ENCODE data around the gene SMG6.

Gene SMG6

DNA sequence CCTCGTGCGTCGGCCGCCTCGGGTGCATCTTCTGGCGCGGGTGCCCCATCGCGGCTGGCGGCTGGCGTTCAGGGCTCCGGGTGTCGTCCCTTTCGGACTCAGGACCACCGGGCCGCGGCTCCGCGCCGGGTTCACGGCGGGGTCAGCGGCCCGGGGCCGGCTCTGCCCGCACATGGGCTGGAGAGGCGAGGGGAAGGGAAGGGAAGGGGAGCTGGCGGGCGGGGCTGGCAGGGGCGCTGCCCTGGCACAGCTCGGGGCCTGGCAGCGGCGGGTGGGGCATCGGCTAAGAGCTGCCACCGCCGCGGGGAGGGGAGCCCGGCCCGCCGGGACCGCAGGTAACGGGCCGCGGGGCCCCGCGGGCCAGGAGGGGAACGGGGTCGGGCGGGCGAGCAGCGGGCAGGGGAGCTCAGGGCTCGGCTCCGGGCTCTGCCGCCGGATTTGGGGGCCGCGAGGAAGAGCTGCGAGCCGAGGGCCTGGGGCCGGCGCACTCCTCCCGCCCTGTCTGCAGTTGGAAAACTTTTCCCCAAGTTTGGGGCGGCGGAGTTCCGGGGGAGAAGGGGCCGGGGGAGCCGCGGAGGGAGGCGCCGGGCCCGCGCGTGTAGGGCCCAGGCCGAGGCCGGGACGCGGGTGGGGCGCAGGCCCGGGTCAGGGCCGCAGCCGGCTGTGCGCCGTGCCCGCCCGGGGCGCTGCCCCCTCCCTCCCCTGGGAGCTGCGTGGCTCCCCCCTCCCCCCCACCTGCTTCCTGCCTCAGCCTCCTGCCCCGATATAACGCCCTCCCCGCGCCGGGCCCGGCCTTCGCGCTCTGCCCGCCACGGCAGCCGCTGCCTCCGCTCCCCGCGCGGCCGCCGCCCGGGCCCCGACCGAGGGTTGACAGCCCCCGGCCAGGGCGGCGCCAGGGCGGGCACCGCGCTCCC lies 248.0 kb downstream of the SMG6 start:
- in situ Hi-C loops (cut with MboI; ENCODE audit: low sequenced_read_pairs, unreplicated experiment) = no loop called here
- TF ChIP-seq CTCF (IDR thresholded peaks at IDR 0.05; ENCODE audit: borderline replicate concordance, control extremely low read depth, extremely low read depth, insufficient read depth, missing control alignments) = no peak
- peak; percentile 80 for DNase-seq (ENCODE audit: low spot score)

DNA sequence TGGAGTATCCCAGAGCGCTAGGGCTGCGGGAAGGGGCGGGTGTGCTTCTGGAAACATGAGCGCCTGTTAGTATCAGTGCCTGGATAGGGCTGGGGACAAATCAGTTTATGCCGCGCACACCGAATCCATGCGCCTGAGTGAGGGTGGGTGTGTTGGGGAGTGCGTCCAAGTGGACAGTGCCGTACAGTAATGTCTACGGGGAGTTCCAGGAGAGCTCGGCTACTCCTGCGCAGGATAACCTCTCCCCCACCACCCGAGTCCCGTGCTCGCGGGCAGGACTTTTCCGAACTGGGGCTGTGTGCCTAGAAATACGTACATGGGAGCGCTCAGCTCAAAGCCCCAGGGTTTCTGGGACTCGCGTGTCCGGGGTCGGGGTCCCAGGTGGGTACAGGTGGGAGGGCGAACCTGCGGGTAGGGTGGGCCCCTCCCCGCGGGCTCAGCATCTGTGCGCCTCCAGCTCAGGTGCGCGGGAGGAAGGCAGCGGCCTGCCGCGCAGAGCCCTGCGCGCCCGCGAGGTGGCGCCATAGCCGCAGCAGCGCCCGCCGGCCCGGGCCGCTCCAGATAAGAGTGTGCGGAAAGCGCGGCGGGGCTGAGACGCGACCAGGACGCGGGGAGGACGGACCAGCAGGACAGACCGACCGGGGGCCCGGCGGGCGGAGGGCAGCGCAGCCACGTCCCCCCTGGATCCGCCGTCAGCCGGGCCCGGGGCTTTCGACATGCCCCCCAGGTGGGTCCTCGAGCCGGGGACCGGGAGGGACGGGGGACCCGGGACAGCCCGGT lies 248.9 kb downstream of the SMG6 start, which contains the start of gene HIC1:
HIC1 (plus strand) TSS at position 592 of the 780 bp plus-strand sequence. CDS start 1,588 bp downstream, outside the sequence.
- peak; percentile 95 for TF ChIP-seq CTCF (IDR thresholded peaks at IDR 0.05; ENCODE audit: borderline replicate concordance, control extremely low read depth, extremely low read depth, insufficient read depth, missing control alignments)
- in situ Hi-C loops (cut with MboI; ENCODE audit: low sequenced_read_pairs, unreplicated experiment) = no loop called here
- peak; percentile 85 for DNase-seq (ENCODE audit: low spot score)

GRCh38 chr17:2054262-2054511 lies 249.4 kb downstream of the SMG6 start:
- in situ Hi-C loops (cut with MboI; ENCODE audit: low sequenced_read_pairs, unreplicated experiment) = no loop called here
- TF ChIP-seq CTCF (IDR thresholded peaks at IDR 0.05; ENCODE audit: borderline replicate concordance, control extremely low read depth, extremely low read depth, insufficient read depth, missing control alignments) = no peak
- DNase-seq (ENCODE audit: low spot score) = no peak

GRCh38 chr17:2053380-2054261 lies 250.0 kb downstream of the SMG6 start:
- in situ Hi-C loops (cut with MboI; ENCODE audit: low sequenced_read_pairs, unreplicated experiment) = no loop called here
- peak; percentile 87 for TF ChIP-seq CTCF (IDR thresholded peaks at IDR 0.05; ENCODE audit: borderline replicate concordance, control extremely low read depth, extremely low read depth, insufficient read depth, missing control alignments)
- DNase-seq (ENCODE audit: low spot score) = peak; percentile 84

- in situ Hi-C loops (cut with MboI; ENCODE audit: low sequenced_read_pairs, unreplicated experiment) = no loop called here
- TF ChIP-seq CTCF (IDR thresholded peaks at IDR 0.05; ENCODE audit: borderline replicate concordance, control extremely low read depth, extremely low read depth, insufficient read depth, missing control alignments) = no peak
- no peak for DNase-seq (ENCODE audit: low spot score)
Measured at GRCh38 chr17:2051933-2052559, 251.5 kb downstream of the SMG6 start.

Measured in GM13976 (cell line).